KMS-11 (cell line): ENCODE measurements around the gene SOCS2.

Experiments used
- H2AFZ ChIP-seq: fragments of 200-600 bp; sonication (generic); 2 replicates; pipeline ENCODE4 v1.6.1; 2016; ENCODE audit warnings: antibody characterized with exemption, mixed run types, low read depth
- H3K27ac ChIP-seq: fragments of 200-600 bp; sonication (generic); 2 replicates; pipeline ENCODE4 v1.6.1; 2016; ENCODE audit warnings: mild to moderate bottlenecking, mixed run types
- H3K27me3 ChIP-seq: fragments of 200-600 bp; sonication (generic); 2 replicates; pipeline ENCODE4 v1.6.1; 2017; ENCODE audit warnings: mild to moderate bottlenecking, low read depth, mixed run types, moderate library complexity; ENCODE audit not compliant: insufficient read depth
- H3K36me3 ChIP-seq: fragments of 200-600 bp; sonication (generic); 2 replicates; pipeline ENCODE4 v1.6.1; 2017; ENCODE audit warnings: mild to moderate bottlenecking, mixed run types; ENCODE audit not compliant: insufficient read depth
- H3K4me1 ChIP-seq: fragments of 200-600 bp; sonication (generic); 2 replicates; pipeline ENCODE4 v1.6.1; 2016; ENCODE audit warnings: mild to moderate bottlenecking, low read depth, mixed run types; ENCODE audit not compliant: poor library complexity, severe bottlenecking
- H3K4me2 ChIP-seq: fragments of 200-600 bp; sonication (generic); 2 replicates; pipeline ENCODE4 v1.7.0; 2016; ENCODE audit warnings: mild to moderate bottlenecking, mixed run types
- H3K4me3 ChIP-seq: fragments of 200-600 bp; sonication (generic); IDR thresholded peaks from 2 replicates; pipeline ENCODE4 v1.6.1; 2017; ENCODE audit warnings: low read depth, low read length, mixed read lengths; ENCODE audit not compliant: insufficient read depth
- H3K79me2 ChIP-seq: fragments of 200-600 bp; sonication (generic); 2 replicates; pipeline ENCODE4 v1.6.1; 2016; ENCODE audit warnings: low read depth, mixed run types; ENCODE audit not compliant: insufficient read depth
- H3K9ac ChIP-seq: fragments of 200-600 bp; sonication (generic); 2 replicates; pipeline ENCODE4 v1.6.1; 2016; ENCODE audit warnings: mild to moderate bottlenecking, mixed run types
- H4K20me1 ChIP-seq: fragments of 200-600 bp; sonication (generic); 2 replicates; pipeline ENCODE4 v1.6.1; 2016; ENCODE audit warnings: mild to moderate bottlenecking, mixed run types; ENCODE audit not compliant: insufficient read depth
- CTCF ChIP-seq: fragments of 200-600 bp; sonication (generic); conservative IDR thresholded peaks from 2 replicates; pipeline ENCODE4 v1.6.1; 2017; ENCODE audit warnings: low read depth, mild to moderate bottlenecking, antibody characterized with exemption, low read length, moderate library complexity, mixed read lengths

The SOCS2 gene

GRCh38 chr12:93533310-93533709 lies 39.2 kb upstream of the SOCS2 start:
- Histone ChIP-seq H4K20me1 (no peaks in the 10 kb centered on the region), H3K79me2 (no peaks in the 10 kb centered on the region), H3K4me2 (no peak overlapping the region), H3K4me3 (no peak overlapping the region), H3K27me3 (no peaks in the 10 kb centered on the region), H3K27ac (no peak overlapping the region), H3K4me1 (no peaks in the 10 kb centered on the region), H2AFZ (no peak overlapping the region), H3K9ac (no peak overlapping the region), H3K36me3 (no peaks in the 10 kb centered on the region)
- TF ChIP-seq CTCF, result no peak

DNA sequence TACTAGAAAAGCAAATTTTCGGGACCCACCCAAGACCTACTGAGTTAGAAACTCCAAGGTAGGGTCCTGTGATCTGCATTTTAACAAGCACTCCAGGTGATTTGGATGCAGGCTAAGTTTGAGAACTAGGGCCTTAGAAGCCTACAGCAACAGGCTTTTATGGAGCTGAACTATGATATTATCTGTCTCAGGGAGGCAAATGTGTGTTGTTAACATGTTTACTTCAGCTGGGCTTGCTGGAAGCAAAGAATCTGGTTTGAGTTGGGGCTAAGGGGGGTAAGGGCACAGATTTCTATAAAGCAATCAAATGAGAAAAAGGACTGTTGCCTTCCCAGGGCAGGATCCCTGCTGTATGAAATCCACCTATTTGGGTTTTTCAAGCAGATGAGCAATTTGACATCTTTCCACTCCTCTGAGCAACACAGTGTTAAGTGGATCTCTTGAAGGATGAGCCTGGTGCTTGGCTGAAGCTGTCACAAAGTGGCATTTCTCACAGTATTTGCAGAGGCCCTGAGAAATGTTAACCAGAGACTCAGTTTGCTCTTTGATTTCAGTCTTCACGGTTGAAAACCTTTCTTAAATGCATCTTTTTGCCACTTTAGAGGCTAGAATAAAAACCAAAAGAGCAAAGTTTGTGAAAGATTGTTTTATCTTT lies 36.2 kb upstream of the SOCS2 start:
- no peak for TF ChIP-seq CTCF
- Histone ChIP-seq H3K27ac (no peak overlapping the region), H2AFZ (no peak overlapping the region), H3K4me3 (no peak overlapping the region), H3K9ac (no peak overlapping the region), H3K4me2 (no peak overlapping the region), H3K79me2 (no peaks in the 10 kb centered on the region), H3K4me1 (no peaks in the 10 kb centered on the region), H3K27me3 (no peaks in the 10 kb centered on the region), H3K36me3 (no peaks in the 10 kb centered on the region), H4K20me1 (no peaks in the 10 kb centered on the region)

DNA sequence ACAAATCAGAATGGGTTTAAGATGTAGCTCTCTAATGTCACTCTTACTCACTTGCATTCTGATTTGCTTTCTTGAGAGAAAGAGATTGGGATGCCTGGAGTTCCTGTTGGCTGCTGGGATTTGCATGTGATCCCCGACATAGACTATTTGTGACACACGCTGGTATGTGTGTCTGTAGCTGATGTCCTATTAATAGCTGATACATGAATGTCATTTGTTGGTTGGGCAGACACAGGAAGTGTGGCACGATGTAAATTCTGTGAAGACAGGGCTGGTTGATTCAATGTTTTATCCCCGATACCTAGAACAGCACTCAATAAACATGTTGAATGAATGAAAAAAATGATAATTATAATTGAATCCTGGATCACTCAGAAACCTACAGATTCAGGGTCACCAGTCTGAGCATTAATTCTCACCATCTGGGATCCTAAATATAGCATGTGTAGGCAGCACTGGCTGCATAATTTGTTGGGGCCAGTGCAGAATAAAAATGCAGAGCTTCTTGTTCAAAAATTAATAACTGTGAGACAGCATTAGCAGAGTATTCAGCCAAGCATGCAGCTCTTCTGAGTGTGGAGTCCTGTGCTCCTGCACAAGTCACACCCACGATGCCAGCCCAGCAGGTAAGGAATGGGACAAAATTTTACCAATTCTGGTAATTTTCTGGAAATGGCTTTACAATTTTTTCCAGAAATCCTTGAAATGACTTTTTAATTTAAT lies 35.5 kb upstream of the SOCS2 start:
- Histone ChIP-seq H3K4me2 (no peak overlapping the region), H3K27ac (no peak overlapping the region)

DNA sequence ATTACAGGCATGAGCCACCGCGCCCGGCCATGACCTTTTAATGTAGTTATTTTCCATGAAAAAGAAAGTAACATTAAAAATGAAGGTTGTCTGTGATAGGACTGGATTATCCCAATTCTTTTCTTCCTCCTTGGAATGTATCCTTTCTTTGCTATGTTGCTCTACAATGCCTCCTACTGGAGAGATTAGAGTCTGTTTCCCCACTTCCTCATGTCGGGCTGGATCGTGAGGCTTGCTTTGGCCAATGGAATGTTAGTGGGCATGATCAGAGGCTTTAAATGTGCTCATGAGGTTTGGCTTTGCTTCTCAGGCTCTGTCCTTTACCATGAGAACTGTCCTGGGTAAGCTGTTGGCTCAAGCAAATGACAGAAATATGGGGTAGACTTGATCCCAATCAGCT lies 34.7 kb upstream of the SOCS2 start:
- Histone ChIP-seq H2AFZ (no peak overlapping the region), H3K27me3 (no peaks in the 10 kb centered on the region), H3K36me3 (no peaks in the 10 kb centered on the region), H4K20me1 (no peaks in the 10 kb centered on the region), H3K27ac (no peak overlapping the region), H3K4me3 (no peak overlapping the region), H3K9ac (no peak overlapping the region), H3K79me2 (no peaks in the 10 kb centered on the region), H3K4me2 (no peak overlapping the region), H3K4me1 (no peaks in the 10 kb centered on the region)
- TF ChIP-seq CTCF, result no peak

More for the DNA sequence above, 35.5 kb upstream of the SOCS2 start:
- H3K4me1 ChIP-seq, result no peaks in the 10 kb centered on the region
- no peaks in the 10 kb centered on the region for H3K79me2 ChIP-seq
- H3K36me3 ChIP-seq, result no peaks in the 10 kb centered on the region
- H3K4me3 ChIP-seq, result no peak overlapping the region
- H3K27me3 ChIP-seq, result no peaks in the 10 kb centered on the region
- no peaks in the 10 kb centered on the region for H4K20me1 ChIP-seq
- no peak overlapping the region for H3K9ac ChIP-seq
- TF ChIP-seq CTCF, result no peak
- no peak overlapping the region for H2AFZ ChIP-seq
